Uterus (tissue), 2 donors: ENCODE data around the gene MPIG6B.

Experiments
- CTCF ChIP-seq, 4 experiments: fragments of 200-600 bp in 2 of 4; fragments of 450-650 bp in 2 of 4; sonication (generic) in 2 of 4; IDR thresholded peaks; one replicate each; pipeline ENCODE4 v1.5.1; 2016 to 2019; ENCODE audit warnings: antibody characterized with exemption in 4 of 4, mild to moderate bottlenecking in 2 of 4, moderate library complexity in 1 of 4
- POLR2A ChIP-seq, 2 donors: fragments of 450-650 bp; IDR thresholded peaks; one replicate each; pipeline ENCODE4 v1.6.1; 2016; ENCODE audit warnings: antibody characterized with exemption in 2 of 2, mild to moderate bottlenecking in 1 of 2, moderate library complexity in 1 of 2

- TF ChIP-seq POLR2A (IDR thresholded peaks at IDR 0.05) (no peak), CTCF (IDR thresholded peaks at IDR 0.05) (no peak)
These were observed 29.6 kb upstream of the MPIG6B start for GRCh38 chr6:31693535-31693934.
